OCI-LY7 (cell line): ENCODE results near the gene NUP205. TPM values are rescaled to one million over a fixed set of nuclear protein-coding genes. Genes with fewer than 3 reads are reported as not detected.

ENCODE experiments used
- BruUV-seq: library from RNA; stranded (reverse); fragments of 400-500 nt; replicated peaks from 2 replicates; lab custom pipeline; 2021; lab: Mats Ljungman, UMichigan
- CTCF ChIA-PET: fragments of 300-600 bp; sonication (Branson Sonifier 250); formaldehyde crosslinking; loops from one replicate; lab custom pipeline; 2022; ENCODE audit warnings: antibody characterized with exemption; ENCODE audit not compliant: unreplicated experiment; lab: Charles Lee
- POLR2A ChIA-PET: fragments of 300-600 bp; sonication (Branson Sonifier 250); formaldehyde crosslinking; loops from one replicate; lab custom pipeline; 2022; ENCODE audit warnings: antibody characterized with exemption; lab: Charles Lee
- DNase-seq: peaks from one replicate; pipeline ENCODE4 v3.0.0-alpha.2; 2015; ENCODE audit warnings: low spot score
- H2AFZ ChIP-seq: fragments of 200-600 bp; sonication (generic), shearing (Covaris generic); 2 replicates; pipeline ENCODE4 v1.6.1; 2014; ENCODE audit warnings: mild to moderate bottlenecking, antibody characterized with exemption, low read length, moderate library complexity
- H3K27ac ChIP-seq: fragments of 200-600 bp; sonication (generic); 2 replicates; pipeline ENCODE4 v1.5.1; 2014; ENCODE audit warnings: mixed run types, low read depth, mild to moderate bottlenecking, moderate library complexity, low read length, inconsistent platforms; ENCODE audit not compliant: poor library complexity, severe bottlenecking
- H3K36me3 ChIP-seq: fragments of 200-600 bp; sonication (generic); 2 replicates; pipeline ENCODE4 v1.6.1; 2014; ENCODE audit warnings: mild to moderate bottlenecking, antibody characterized with exemption, low read length, moderate library complexity, mixed read lengths; ENCODE audit not compliant: insufficient read depth
- H3K4me1 ChIP-seq: fragments of 200-600 bp; sonication (generic); 2 replicates; pipeline ENCODE4 v1.5.1; 2014; ENCODE audit warnings: mild to moderate bottlenecking, low read length; ENCODE audit not compliant: insufficient read depth, poor library complexity, severe bottlenecking
- H3K4me2 ChIP-seq: fragments of 200-600 bp; sonication (generic); 2 replicates; pipeline ENCODE4 v1.6.1; 2014; ENCODE audit warnings: mild to moderate bottlenecking, low read length
- H3K4me3 ChIP-seq: fragments of 200-600 bp; sonication (generic); 2 replicates; pipeline ENCODE4 v1.5.1; 2014; ENCODE audit warnings: mild to moderate bottlenecking, low read depth, low read length; ENCODE audit not compliant: poor library complexity, severe bottlenecking
- H3K79me2 ChIP-seq: fragments of 200-600 bp; sonication (generic); 2 replicates; pipeline ENCODE4 v1.6.1; 2016; ENCODE audit warnings: low read depth, mild to moderate bottlenecking, low read length, moderate library complexity, mixed read lengths; ENCODE audit not compliant: insufficient read depth
- H3K9me2 ChIP-seq: fragments of 200-600 bp; sonication (generic); 2 replicates; pipeline ENCODE4 v1.6.1; 2016; ENCODE audit warnings: mild to moderate bottlenecking, low read length, mixed read lengths; ENCODE audit not compliant: insufficient read depth
- H3K9me3 ChIP-seq: fragments of 200-600 bp; sonication (generic); 2 replicates; pipeline ENCODE4 v1.6.1; 2014; ENCODE audit warnings: mild to moderate bottlenecking, mixed run types, low read length, mixed read lengths
- H4K20me1 ChIP-seq: fragments of 200-600 bp; sonication (generic); 2 replicates; pipeline ENCODE4 v1.6.1; 2014; ENCODE audit warnings: mild to moderate bottlenecking, antibody characterized with exemption, low read length, moderate library complexity, mixed read lengths; ENCODE audit not compliant: insufficient read depth
- CTCF ChIP-seq: fragments of 200-600 bp; sonication (generic); conservative IDR thresholded peaks from 2 replicates; pipeline ENCODE4 v1.5.1; 2014; ENCODE audit warnings: mild to moderate bottlenecking, antibody characterized with exemption, low read length, moderate library complexity, mixed read lengths
- EZH2phosphoT487 ChIP-seq: fragments of 200-600 bp; sonication (generic); IDR thresholded peaks from 2 replicates; pipeline ENCODE4 v1.6.1; 2018; ENCODE audit warnings: low read depth, borderline replicate concordance, mild to moderate bottlenecking, mixed run types, antibody characterized with exemption, low read length, moderate library complexity, mixed read lengths
- intact Hi-C: fragments of 100-400 bp; cut with micrococcal nuclease; formaldehyde crosslinking; loops from one replicate; pipeline ENCODE4 v1.10.0; 2022; ENCODE audit not compliant: unreplicated experiment
- total RNA-seq, 2 experiments: library from RNA; depleted of rRNA in 1 of 2; stranded (reverse); fragments of >200 nt in 1 of 2; shearing (Covaris generic) in 1 of 2; gene quantifications; 2 replicates each; pipeline ENCODE4 v1.2.3, GENCODE V29; 2014 to 2022

The NUP205 gene
- total RNA-seq, 2 experiments from 2014 or later, result 115 to 132 TPM

GRCh38 chr7:135681762-135682161, 124.0 kb downstream of the NUP205 start:
- Histone ChIP-seq H4K20me1 (no peaks in the 10 kb centered on the region), H3K4me2 (no peak overlapping the region), H3K4me3 (no peak overlapping the region), H3K9me2 (no peaks in the 10 kb centered on the region), H3K9me3 (no peaks in the 10 kb centered on the region), H3K4me1 (no peaks in the 10 kb centered on the region), H2AFZ (no peak overlapping the region), H3K27ac (no peak overlapping the region), H3K79me2 (no peaks in the 10 kb centered on the region), H3K36me3 (peaks cover 5% of the 10 kb centered on the region; the same call in 1 of the 2 replicates)
- no TSS peak for BruUV-seq
- DNase-seq, result no peak
- POLR2A ChIA-PET, result interaction anchor here (0.7 kb wide), 1 partner anchor 93 kb away, joined by 3 read pairs; no protein-coding TSS in a partner anchor
- no peak for TF ChIP-seq EZH2phosphoT487
- no peak for TF ChIP-seq CTCF
- intact Hi-C loops, result no loop called here
- CTCF ChIA-PET, result interaction anchor here (0.5 kb wide), 1 partner anchor 36 kb away, joined by 4 read pairs; no protein-coding TSS in a partner anchor

- H3K36me3 ChIP-seq, result peaks cover 5% of the 10 kb centered on the region; the same call in 1 of the 2 replicates
- BruUV-seq, result no TSS peak
- H2AFZ ChIP-seq, result no peak overlapping the region
- H4K20me1 ChIP-seq, result no peaks in the 10 kb centered on the region
- no peak overlapping the region for H3K4me2 ChIP-seq
- ChIA-PET POLR2A (interaction anchor here (0.7 kb wide), 1 partner anchor 93 kb away, joined by 3 read pairs; no protein-coding TSS in a partner anchor), CTCF (interaction anchor here (0.5 kb wide), 1 partner anchor 37 kb away, joined by 4 read pairs; no protein-coding TSS in a partner anchor)
- no peaks in the 10 kb centered on the region for H3K9me2 ChIP-seq
- H3K4me1 ChIP-seq, result no peaks in the 10 kb centered on the region
- H3K4me3 ChIP-seq, result no peak overlapping the region
- no peaks in the 10 kb centered on the region for H3K79me2 ChIP-seq
- H3K9me3 ChIP-seq, result no peaks in the 10 kb centered on the region
- H3K27ac ChIP-seq, result no peak overlapping the region
- DNase-seq, result no peak
- no peak for TF ChIP-seq EZH2phosphoT487
- TF ChIP-seq CTCF, result no peak
- intact Hi-C loops, result no loop called here
These were observed 124.5 kb downstream of the NUP205 start for GRCh38 chr7:135682191-135682590.

GRCh38 chr7:135683609-135684008, 125.9 kb downstream of the NUP205 start:
- TF ChIP-seq CTCF (no peak), EZH2phosphoT487 (no peak)
- BruUV-seq, result no TSS peak
- H4K20me1 ChIP-seq, result no peaks in the 10 kb centered on the region
- H3K9me3 ChIP-seq, result no peaks in the 10 kb centered on the region
- no peaks in the 10 kb centered on the region for H3K4me1 ChIP-seq
- intact Hi-C loops, result no loop called here
- POLR2A ChIA-PET, result interaction anchor here (0.9 kb wide), 2 partner anchors 9 to 10 kb away, joined by 3 read pairs; no protein-coding TSS in a partner anchor
- H3K36me3 ChIP-seq, result no peaks in the 10 kb centered on the region
- DNase-seq, result no peak
- H3K4me2 ChIP-seq, result no peak overlapping the region
- no peaks in the 10 kb centered on the region for H3K9me2 ChIP-seq
- H3K4me3 ChIP-seq, result no peak overlapping the region
- H2AFZ ChIP-seq, result no peak overlapping the region
- H3K79me2 ChIP-seq, result no peaks in the 10 kb centered on the region
- H3K27ac ChIP-seq, result no peak overlapping the region
- CTCF ChIA-PET, result no interaction called here
